Measurements from ENCODE around the gene MAP2K5. TPM values are rescaled to one million over a fixed set of nuclear protein-coding genes. Genes with fewer than 3 reads are reported as not detected.

MAP2K5 gene
- total and polyA plus RNA-seq, 10 of the 15 experiments (the other 5 are each of a cell fraction or from before 2014, with no cell fraction given): 1.3 to 19.4 (median 9.6) TPM

DNA sequence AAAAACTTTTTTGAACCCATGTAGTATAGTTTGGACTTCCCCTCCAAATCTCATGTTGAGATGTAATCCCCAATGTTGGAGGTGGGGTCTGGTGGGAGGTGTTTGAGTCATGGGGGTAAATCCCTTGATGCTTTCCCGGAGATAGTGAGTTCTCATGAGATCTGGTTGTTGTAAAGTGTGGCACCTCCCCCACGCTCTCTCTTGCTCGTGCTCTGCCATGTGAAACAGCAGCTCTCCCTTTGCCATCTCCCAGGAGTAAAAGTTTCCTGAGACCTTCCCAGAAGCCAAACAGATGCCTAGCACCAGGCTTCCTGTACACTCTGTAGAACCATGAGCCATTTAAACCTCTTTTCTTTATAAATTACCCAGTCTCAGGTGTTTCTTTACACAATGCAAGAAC, 313.3 kb downstream of the MAP2K5 start (continued):
- TF ChIP-seq ATF2 (IDR thresholded peaks at IDR 0.05; ENCODE audit: low read length) (0 out of 2 replicates have a peak, but pooled peaks have one; percentile 40), RB1 (IDR thresholded peaks at IDR 0.05; ENCODE audit: borderline replicate concordance) (0 out of 2 replicates have a peak, but pooled peaks have one; percentile 27), IKZF2 (IDR thresholded peaks at IDR 0.05) (peak in 1 of 2 experiments; percentile 37; a peak in 1 of 4 replicates), ATF7 (IDR thresholded peaks at IDR 0.05; ENCODE audit: low read depth) (0 out of 2 replicates have a peak, but pooled peaks have one; percentile 24), NR2F1 (conservative IDR thresholded peaks at IDR 0.05) (no peak), ZNF622 (IDR thresholded peaks at IDR 0.05) (no peak), NBN (IDR thresholded peaks at IDR 0.05) (0 out of 2 replicates have a peak, but pooled peaks have one; percentile 13), NFIC (IDR thresholded peaks at IDR 0.05; ENCODE audit: low read depth, low read length) (peak; percentile 43; the same call in 1 of the 2 replicates), GATAD2B (conservative IDR thresholded peaks at IDR 0.05; ENCODE audit: low read depth) (peak; percentile 73)
- TF ChIP-seq, protein P1, sequence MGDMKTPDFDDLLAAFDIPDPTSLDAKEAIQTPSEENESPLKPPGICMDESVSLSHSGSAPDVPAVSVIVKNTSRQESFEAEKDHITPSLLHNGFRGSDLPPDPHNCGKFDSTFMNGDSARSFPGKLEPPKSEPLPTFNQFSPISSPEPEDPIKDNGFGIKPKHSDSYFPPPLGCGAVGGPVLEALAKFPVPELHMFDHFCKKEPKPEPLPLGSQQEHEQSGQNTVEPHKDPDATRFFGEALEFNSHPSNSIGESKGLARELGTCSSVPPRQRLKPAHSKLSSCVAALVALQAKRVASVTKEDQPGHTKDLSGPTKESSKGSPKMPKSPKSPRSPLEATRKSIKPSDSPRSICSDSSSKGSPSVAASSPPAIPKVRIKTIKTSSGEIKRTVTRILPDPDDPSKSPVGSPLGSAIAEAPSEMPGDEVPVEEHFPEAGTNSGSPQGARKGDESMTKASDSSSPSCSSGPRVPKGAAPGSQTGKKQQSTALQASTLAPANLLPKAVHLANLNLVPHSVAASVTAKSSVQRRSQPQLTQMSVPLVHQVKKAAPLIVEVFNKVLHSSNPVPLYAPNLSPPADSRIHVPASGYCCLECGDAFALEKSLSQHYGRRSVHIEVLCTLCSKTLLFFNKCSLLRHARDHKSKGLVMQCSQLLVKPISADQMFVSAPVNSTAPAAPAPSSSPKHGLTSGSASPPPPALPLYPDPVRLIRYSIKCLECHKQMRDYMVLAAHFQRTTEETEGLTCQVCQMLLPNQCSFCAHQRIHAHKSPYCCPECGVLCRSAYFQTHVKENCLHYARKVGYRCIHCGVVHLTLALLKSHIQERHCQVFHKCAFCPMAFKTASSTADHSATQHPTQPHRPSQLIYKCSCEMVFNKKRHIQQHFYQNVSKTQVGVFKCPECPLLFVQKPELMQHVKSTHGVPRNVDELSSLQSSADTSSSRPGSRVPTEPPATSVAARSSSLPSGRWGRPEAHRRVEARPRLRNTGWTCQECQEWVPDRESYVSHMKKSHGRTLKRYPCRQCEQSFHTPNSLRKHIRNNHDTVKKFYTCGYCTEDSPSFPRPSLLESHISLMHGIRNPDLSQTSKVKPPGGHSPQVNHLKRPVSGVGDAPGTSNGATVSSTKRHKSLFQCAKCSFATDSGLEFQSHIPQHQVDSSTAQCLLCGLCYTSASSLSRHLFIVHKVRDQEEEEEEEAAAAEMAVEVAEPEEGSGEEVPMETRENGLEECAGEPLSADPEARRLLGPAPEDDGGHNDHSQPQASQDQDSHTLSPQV (IDR thresholded peaks at IDR 0.05): peak; percentile 58; the same call in 1 of the 2 replicates
- TF ChIP-seq, protein P2, sequence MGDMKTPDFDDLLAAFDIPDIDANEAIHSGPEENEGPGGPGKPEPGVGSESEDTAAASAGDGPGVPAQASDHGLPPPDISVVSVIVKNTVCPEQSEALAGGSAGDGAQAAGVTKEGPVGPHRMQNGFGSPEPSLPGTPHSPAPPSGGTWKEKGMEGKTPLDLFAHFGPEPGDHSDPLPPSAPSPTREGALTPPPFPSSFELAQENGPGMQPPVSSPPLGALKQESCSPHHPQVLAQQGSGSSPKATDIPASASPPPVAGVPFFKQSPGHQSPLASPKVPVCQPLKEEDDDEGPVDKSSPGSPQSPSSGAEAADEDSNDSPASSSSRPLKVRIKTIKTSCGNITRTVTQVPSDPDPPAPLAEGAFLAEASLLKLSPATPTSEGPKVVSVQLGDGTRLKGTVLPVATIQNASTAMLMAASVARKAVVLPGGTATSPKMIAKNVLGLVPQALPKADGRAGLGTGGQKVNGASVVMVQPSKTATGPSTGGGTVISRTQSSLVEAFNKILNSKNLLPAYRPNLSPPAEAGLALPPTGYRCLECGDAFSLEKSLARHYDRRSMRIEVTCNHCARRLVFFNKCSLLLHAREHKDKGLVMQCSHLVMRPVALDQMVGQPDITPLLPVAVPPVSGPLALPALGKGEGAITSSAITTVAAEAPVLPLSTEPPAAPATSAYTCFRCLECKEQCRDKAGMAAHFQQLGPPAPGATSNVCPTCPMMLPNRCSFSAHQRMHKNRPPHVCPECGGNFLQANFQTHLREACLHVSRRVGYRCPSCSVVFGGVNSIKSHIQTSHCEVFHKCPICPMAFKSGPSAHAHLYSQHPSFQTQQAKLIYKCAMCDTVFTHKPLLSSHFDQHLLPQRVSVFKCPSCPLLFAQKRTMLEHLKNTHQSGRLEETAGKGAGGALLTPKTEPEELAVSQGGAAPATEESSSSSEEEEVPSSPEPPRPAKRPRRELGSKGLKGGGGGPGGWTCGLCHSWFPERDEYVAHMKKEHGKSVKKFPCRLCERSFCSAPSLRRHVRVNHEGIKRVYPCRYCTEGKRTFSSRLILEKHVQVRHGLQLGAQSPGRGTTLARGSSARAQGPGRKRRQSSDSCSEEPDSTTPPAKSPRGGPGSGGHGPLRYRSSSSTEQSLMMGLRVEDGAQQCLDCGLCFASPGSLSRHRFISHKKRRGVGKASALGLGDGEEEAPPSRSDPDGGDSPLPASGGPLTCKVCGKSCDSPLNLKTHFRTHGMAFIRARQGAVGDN (IDR thresholded peaks at IDR 0.05): peak; percentile 79

Small RNA genes lying within 50 kb of the gene (small RNA-seq; reads per million reads assigned to genes)
- 1.7 reads per million, percentile 55 among the genes with 10 or more reads in this experiment for gene RNU6-1

Other genes starting within 250 kb of the MAP2K5 start
- 5.8 and 7.5 TPM in 2 replicates for gene C15orf61, start 21.6 kb upstream of the MAP2K5 start, total RNA-seq (2014; rRNA removed)
- 2.3 and 3.4 TPM in 2 replicates for gene C15orf61, start 21.6 kb upstream of the MAP2K5 start, total RNA-seq (2014; rRNA removed; fragmentation: Illumina TruSeq; extraction: Trizol)
- gene C15orf61, start 21.6 kb upstream of the MAP2K5 start, total RNA-seq (2021): 6.2 and 7.4 TPM in 2 replicates
- gene C15orf61, start 21.6 kb upstream of the MAP2K5 start, polyA plus RNA-seq (2011; rRNA removed): 3.6 and 6.1 TPM in 2 replicates
- 1.7 and 3.2 TPM in 2 replicates for gene C15orf61, start 21.6 kb upstream of the MAP2K5 start, polyA plus RNA-seq (2014; fragmentation: Illumina TruSeq; extraction: Trizol)
- 1 to 10 TPM; 1.4 to 4.5 TPM for gene C15orf61, start 21.6 kb upstream of the MAP2K5 start, polyA plus RNA-seq (2014; fragmentation: Nextera tagmentation; extraction: Ambion mirVana)
- 4.0 and 5.2 TPM in 2 replicates for gene C15orf61, start 21.6 kb upstream of the MAP2K5 start, polyA plus RNA-seq (2014; rRNA removed)
- 1 to 10 TPM; 7.7 to 8.7 TPM for gene C15orf61, start 21.6 kb upstream of the MAP2K5 start, polyA plus RNA-seq (2016; fragmentation: Nextera tagmentation; extraction: Ambion mirVana)

Measured in GM12878 (cell line).